Thoracic aorta (tissue), 2 donors: ENCODE data around the gene BROX. TPM values are rescaled to one million over a fixed set of nuclear protein-coding genes. Genes with fewer than 3 reads are reported as not detected.

Experiments used
- ATAC-seq: fragments of 150-250 bp; one replicate; pipeline ENCODE4 v1.8.0; 2017; ENCODE audit warnings: low read depth; ENCODE audit not compliant: insufficient number of reproducible peaks, low FRiP score
- DNase-seq: peaks from one replicate; pipeline ENCODE4 v3.0.0-alpha.2; 2020; ENCODE audit warnings: low spot score
- H3K27ac ChIP-seq, 2 donors: fragments of 200-600 bp; sonication (generic); 1 replicate in 1 of 2; 2 replicates in 1 of 2; pipeline ENCODE4 v1.5.1; 2016; ENCODE audit warnings: mild to moderate bottlenecking in 2 of 2, moderate library complexity in 2 of 2
- H3K27me3 ChIP-seq: fragments of 200-600 bp; sonication (generic); replicated peaks from 2 replicates; pipeline ENCODE4 v1.6.0; 2016; ENCODE audit warnings: mild to moderate bottlenecking; ENCODE audit not compliant: insufficient read depth
- H3K36me3 ChIP-seq: fragments of 200-600 bp; sonication (generic); one replicate; pipeline ENCODE4 v1.5.1; 2016
- H3K4me1 ChIP-seq, 2 donors: fragments of 200-600 bp; sonication (generic); 1 replicate in 1 of 2; 2 replicates in 1 of 2; pipeline versions ENCODE4 v1.5.1 to v1.6.0; 2016; ENCODE audit warnings: low read depth in 2 of 2, mild to moderate bottlenecking in 1 of 2; ENCODE audit not compliant: control insufficient read depth in 1 of 2
- H3K4me3 ChIP-seq: fragments of 200-600 bp; sonication (generic); 2 replicates; pipeline ENCODE4 v1.5.1; 2016; ENCODE audit warnings: mild to moderate bottlenecking
- H3K9me3 ChIP-seq: fragments of 200-600 bp; sonication (generic); 2 replicates; pipeline ENCODE4 v1.5.1; 2016
- CTCF ChIP-seq: fragments of 200-600 bp; sonication (generic); IDR thresholded peaks from one replicate; pipeline ENCODE4 v1.5.1; 2019; ENCODE audit warnings: antibody characterized with exemption
- total RNA-seq, 2 donors: library from RNA; depleted of rRNA; stranded (reverse); fragments of >200 nt; gene quantifications; one replicate each; pipeline versions ENCODE4 v1.1.0 to v1.2.3, GENCODE V29; 2016

Gene BROX
- total RNA-seq, 2 donors from 2014 or later, result 24.4 to 36.0 TPM

DNA sequence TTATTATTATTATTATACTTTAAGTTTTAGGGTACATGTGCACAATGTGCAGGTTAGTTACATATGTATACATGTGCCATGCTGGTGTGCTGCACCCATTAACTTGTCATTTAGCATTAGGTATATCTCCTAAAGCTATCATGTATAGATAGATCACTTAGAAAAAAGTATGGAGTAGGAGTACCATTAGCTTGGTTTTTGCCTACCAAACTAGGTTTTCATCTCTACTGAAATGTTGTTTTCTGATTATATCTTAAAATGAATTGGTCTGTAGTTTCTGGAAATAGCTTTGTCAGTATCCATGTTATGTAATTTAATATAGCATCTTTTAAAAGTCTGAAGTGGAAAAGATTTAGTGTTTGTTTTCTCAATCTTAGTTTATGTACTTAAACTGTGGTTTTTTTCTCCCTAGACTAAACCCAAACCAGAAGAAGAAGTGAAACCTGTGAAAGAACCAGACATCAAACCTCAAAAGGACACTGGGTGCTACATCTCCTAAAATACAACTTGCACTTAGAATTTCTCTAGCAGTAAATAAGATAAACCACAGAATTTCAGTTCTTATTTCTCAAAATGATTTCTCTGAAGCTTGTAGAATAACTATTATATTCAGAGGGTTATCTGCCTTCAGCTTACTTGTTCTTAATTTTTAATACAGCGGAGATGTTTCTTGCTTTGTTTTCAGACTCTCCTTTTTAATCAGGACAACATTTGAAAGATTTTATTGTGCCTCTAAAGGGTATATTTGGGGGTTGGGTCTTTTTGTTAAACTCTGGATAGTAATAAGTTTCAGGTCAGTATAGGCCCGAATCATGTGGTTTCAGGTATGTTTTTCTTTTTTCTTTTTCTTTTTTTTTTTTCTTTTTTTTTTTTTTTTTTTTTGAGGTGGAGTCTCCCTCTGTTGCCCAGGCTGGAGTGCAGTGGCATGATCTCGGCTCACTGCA is 20.1 kb downstream of the BROX start:
- Histone ChIP-seq H3K27me3 (no peaks in the 10 kb centered on the region), H3K9me3 (no peaks in the 10 kb centered on the region), H3K36me3 (peaks cover 38% of the 10 kb centered on the region), H3K27ac (no peak overlapping the region), H3K4me1 (no peaks in the 10 kb centered on the region), H3K4me3 (no peak overlapping the region)
- ATAC-seq (no peak), DNase-seq (no peak)
- TF ChIP-seq CTCF, result no peak

- peaks cover 19% of the 10 kb centered on the region for H3K36me3 ChIP-seq
- TF ChIP-seq CTCF, result no peak
- no peaks in the 10 kb centered on the region for H3K4me1 ChIP-seq
- ATAC-seq (no peak), DNase-seq (no peak)
- no peak overlapping the region for H3K4me3 ChIP-seq
- no peaks in the 10 kb centered on the region for H3K27me3 ChIP-seq
- H3K27ac ChIP-seq, result no peak overlapping the region
- H3K9me3 ChIP-seq, result no peaks in the 10 kb centered on the region
Observed at GRCh38 chr1:222734740-222735139, 22.4 kb downstream of the BROX start.

DNA sequence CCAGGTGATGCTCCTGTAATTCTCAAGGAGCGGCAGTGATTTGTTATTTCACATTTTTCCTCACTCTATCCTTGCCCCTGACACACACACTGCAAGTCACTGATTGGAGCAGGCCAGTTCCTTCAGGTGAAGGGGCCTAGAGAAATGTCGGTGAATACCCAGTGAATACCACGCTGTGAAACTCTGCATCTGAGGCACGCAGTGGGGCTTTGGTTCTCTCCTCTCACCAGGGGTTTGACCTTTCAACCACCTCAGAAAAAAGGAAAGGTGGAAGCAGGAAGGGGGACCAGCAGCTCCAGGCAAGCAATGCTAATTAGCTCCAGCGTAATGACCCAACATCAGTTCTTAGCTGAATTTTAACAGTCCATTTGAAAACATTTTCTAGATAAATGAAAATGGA is 24.1 kb downstream of the BROX start:
- ATAC-seq, result no peak

GRCh38 chr1:222736972-222737371 is 24.6 kb downstream of the BROX start, which contains the start of gene FAM177B:
Gene FAM177B (plus strand): TSS chr1:222737202. CDS start chr1:222746546, 9,344 bp downstream.
- Histone ChIP-seq H3K4me3 (no peak within 1 kb of the TSS), H3K27ac (no peak within 1 kb of the TSS), H3K27me3 (no peaks in the 10 kb centered on the region), H3K9me3 (no peaks in the 10 kb centered on the region), H3K36me3 (peaks cover 2% of the 10 kb centered on the region), H3K4me1 (no peaks in the 10 kb centered on the region)
- DNase-seq, result no peak
- ATAC-seq, result no peak
- TF ChIP-seq CTCF, result no peak

More for the DNA sequence above, 24.1 kb downstream of the BROX start:
- H3K9me3 ChIP-seq, result no peaks in the 10 kb centered on the region
- H3K4me3 ChIP-seq, result no peak overlapping the region
- no peaks in the 10 kb centered on the region for H3K27me3 ChIP-seq
- DNase-seq, result no peak
- no peaks in the 10 kb centered on the region for H3K4me1 ChIP-seq
- H3K27ac ChIP-seq, result no peak overlapping the region
- H3K36me3 ChIP-seq, result peaks cover 6% of the 10 kb centered on the region
- TF ChIP-seq CTCF, result no peak

- Histone ChIP-seq H3K9me3 (no peaks in the 10 kb centered on the region), H3K36me3 (no peaks in the 10 kb centered on the region), H3K4me3 (no peak overlapping the region), H3K27me3 (no peaks in the 10 kb centered on the region), H3K4me1 (no peaks in the 10 kb centered on the region), H3K27ac (no peak overlapping the region)
- DNase-seq (no peak), ATAC-seq (no peak)
- TF ChIP-seq CTCF, result no peak
Observed at GRCh38 chr1:222739465-222739864, 27.1 kb downstream of the BROX start.
